Colonic mucosa (tissue), 4 donors: ENCODE data around the gene TCEAL8. TPM values are rescaled to one million over a fixed set of nuclear protein-coding genes. Genes with fewer than 3 reads are reported as not detected.
"Not testable (repeated sequence)": the region's sequence is repeated elsewhere in the genome, so short reads cannot be mapped to it uniquely, and the experiment has no call there.

Experiments
- DNase-seq: peaks from one replicate; pipeline ENCODE4 v3.0.0-alpha.2; 2020
- H3K27ac ChIP-seq: fragments of 200-600 bp; one replicate; pipeline ENCODE4 v1.8.0; 2021
- H3K27me3 ChIP-seq: fragments of 200-600 bp; one replicate; pipeline ENCODE4 v1.8.0; 2021
- H3K36me3 ChIP-seq: fragments of 200-600 bp; one replicate; pipeline ENCODE4 v1.8.0; 2021
- H3K4me1 ChIP-seq: fragments of 200-600 bp; one replicate; pipeline ENCODE4 v1.8.0; 2021; ENCODE audit warnings: mild to moderate bottlenecking
- H3K4me3 ChIP-seq: fragments of 200-600 bp; one replicate; pipeline ENCODE4 v1.8.0; 2021
- H3K9ac ChIP-seq, 2 donors: one replicate each; pipeline ENCODE4 v1.7.0; 2013; ENCODE audit warnings: control low read depth in 2 of 2, low read depth in 2 of 2, low read length in 2 of 2
- H3K9me3 ChIP-seq: fragments of 200-600 bp; one replicate; pipeline ENCODE4 v1.8.0; 2021
- CTCF ChIP-seq: fragments of 200-600 bp; IDR thresholded peaks from one replicate; pipeline ENCODE4 v1.8.0; 2022; ENCODE audit warnings: antibody characterized with exemption, mild to moderate bottlenecking
- intact Hi-C: fragments of 100-400 bp; cut with DNase I; formaldehyde crosslinking; loops from one replicate; pipeline ENCODE4 v1.14.1; 2022
- total RNA-seq, 2 donors: library from RNA; stranded (reverse); fragmentation: NEBNext Ultra II Directional in 1 of 2; extraction: Animal tissue kit (Norgen Biotek cat#: 25700) in 1 of 2; gene quantifications; one replicate each; pipeline ENCODE4 v1.2.1, GENCODE V29; 2021
- donor health status: healthy.
- donor health status: DM: no; HTN: no; CAD: no.
- donor health status: DM: no; HTN: no; CAD: no.

TCEAL8 gene
- total RNA-seq, 2 donors from 2014 or later = 39.0 to 44.4 TPM

- Histone ChIP-seq H3K4me1 (no peaks in the 10 kb centered on the region), H3K36me3 (no peaks in the 10 kb centered on the region), H3K9ac (no peak overlapping the region), H3K4me3 (no peak overlapping the region), H3K27ac (no peak overlapping the region), H3K27me3 (peaks cover 4% of the 10 kb centered on the region), H3K9me3 (no peaks in the 10 kb centered on the region)
- intact Hi-C loops = no loop called here
- TF ChIP-seq CTCF = no peak
- DNase-seq = no peak
Observed at GRCh38 chrX:103236296-103236695, 18.7 kb downstream of the TCEAL8 start.

GRCh38 chrX:103235608-103236007, 19.3 kb downstream of the TCEAL8 start:
- H3K36me3 ChIP-seq, H3K9me3 ChIP-seq, H3K27ac ChIP-seq, DNase-seq, H3K9ac ChIP-seq, H3K27me3 ChIP-seq, intact Hi-C loops, H3K4me3 ChIP-seq, H3K4me1 ChIP-seq: not testable (repeated sequence)

- Histone ChIP-seq H3K9ac (no peak overlapping the region), H3K27ac (no peak overlapping the region), H3K4me3 (no peak overlapping the region), H3K9me3 (no peaks in the 10 kb centered on the region), H3K27me3 (peaks cover 4% of the 10 kb centered on the region), H3K36me3 (no peaks in the 10 kb centered on the region), H3K4me1 (no peaks in the 10 kb centered on the region)
- intact Hi-C loops = no loop called here
- TF ChIP-seq CTCF = no peak
- no peak for DNase-seq
Observed at GRCh38 chrX:103234869-103235268, 20.1 kb downstream of the TCEAL8 start.

GRCh38 chrX:103233263-103233662, 21.7 kb downstream of the TCEAL8 start:
- H3K9ac ChIP-seq = no peak overlapping the region
- H3K27me3 ChIP-seq = no peaks in the 10 kb centered on the region
- intact Hi-C loops = no loop called here
- H3K27ac ChIP-seq = no peak overlapping the region
- no peaks in the 10 kb centered on the region for H3K36me3 ChIP-seq
- DNase-seq = no peak
- H3K9me3 ChIP-seq = no peaks in the 10 kb centered on the region
- TF ChIP-seq CTCF = no peak
- no peak overlapping the region for H3K4me3 ChIP-seq
- H3K4me1 ChIP-seq = no peaks in the 10 kb centered on the region

- not testable (repeated sequence) for H3K4me3 ChIP-seq
Observed at GRCh38 chrX:103225918-103226317, 29.0 kb downstream of the TCEAL8 start.

GRCh38 chrX:103220511-103221323, 34.2 kb downstream of the TCEAL8 start:
- Histone ChIP-seq H3K27me3 (no peaks in the 10 kb centered on the region), H3K36me3 (no peaks in the 10 kb centered on the region), H3K4me1 (no peaks in the 10 kb centered on the region), H3K27ac (no peak overlapping the region), H3K4me3 (no peak overlapping the region), H3K9ac (peak overlapping the region in 1 of 2 donors; percentile 1), H3K9me3 (no peaks in the 10 kb centered on the region)
- DNase-seq = no peak
- intact Hi-C loops = no loop called here
- TF ChIP-seq CTCF = no peak

More at GRCh38 chrX:103225918-103226317, 29.0 kb downstream of the TCEAL8 start:
- intact Hi-C loops, H3K27me3 ChIP-seq, DNase-seq, H3K4me1 ChIP-seq, H3K36me3 ChIP-seq, H3K9me3 ChIP-seq, H3K9ac ChIP-seq, H3K27ac ChIP-seq: not testable (repeated sequence)
